ENCODE measurements around the gene TGM6. TPM values are rescaled to one million over a fixed set of nuclear protein-coding genes. Genes with fewer than 3 reads are reported as not detected.

Gene TGM6
- total and polyA plus RNA-seq, 9 of the 15 experiments (the other 6 are each of a cell fraction or from before 2014, with no cell fraction given) = not detected

DNA sequence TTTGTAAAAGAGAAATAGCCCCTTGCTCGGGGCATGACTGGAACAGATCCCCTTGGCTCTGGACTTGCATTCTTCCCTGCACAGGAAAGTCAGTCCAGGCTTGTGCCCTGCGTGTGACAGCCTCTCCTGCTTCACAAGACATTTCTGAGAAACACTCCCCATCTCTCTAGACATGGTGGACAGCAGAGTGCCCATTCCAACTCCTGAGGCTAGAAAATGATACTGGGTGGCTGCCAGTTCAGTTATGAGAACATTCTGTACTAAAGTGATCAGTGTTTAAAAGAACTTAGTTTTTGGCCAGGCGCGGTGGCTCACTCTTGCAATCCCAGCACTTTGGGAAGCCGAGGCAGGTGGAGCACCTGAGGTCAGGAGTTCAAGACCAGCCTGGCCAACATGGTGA, 43.6 kb upstream of the TGM6 start (continued):
- TF ChIP-seq, protein P1, sequence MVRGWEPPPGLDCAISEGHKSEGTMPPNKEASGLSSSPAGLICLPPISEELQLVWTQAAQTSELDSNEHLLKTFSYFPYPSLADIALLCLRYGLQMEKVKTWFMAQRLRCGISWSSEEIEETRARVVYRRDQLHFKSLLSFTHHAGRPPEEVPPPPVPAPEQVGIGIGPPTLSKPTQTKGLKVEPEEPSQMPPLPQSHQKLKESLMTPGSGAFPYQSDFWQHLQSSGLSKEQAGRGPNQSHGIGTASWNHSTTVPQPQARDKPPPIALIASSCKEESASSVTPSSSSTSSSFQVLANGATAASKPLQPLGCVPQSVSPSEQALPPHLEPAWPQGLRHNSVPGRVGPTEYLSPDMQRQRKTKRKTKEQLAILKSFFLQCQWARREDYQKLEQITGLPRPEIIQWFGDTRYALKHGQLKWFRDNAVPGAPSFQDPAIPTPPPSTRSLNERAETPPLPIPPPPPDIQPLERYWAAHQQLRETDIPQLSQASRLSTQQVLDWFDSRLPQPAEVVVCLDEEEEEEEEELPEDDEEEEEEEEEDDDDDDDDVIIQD (CRISPR knock-in tag; IDR thresholded peaks at IDR 0.05) = no peak
- no peak for TF ChIP-seq BRF1 (IDR thresholded peaks at IDR 0.05; ENCODE audit: borderline replicate concordance, extremely low read depth, insufficient read length)
- TF ChIP-seq ETV6 (IDR thresholded peaks at IDR 0.05; ENCODE audit: borderline replicate concordance in 1 of 2, low read depth in 2 of 2, low read length in 1 of 2) = no peak
- no peak for TF ChIP-seq ETV6 (CRISPR knock-in tag; IDR thresholded peaks at IDR 0.05; ENCODE audit: borderline replicate concordance)
- TF ChIP-seq, protein P2, sequence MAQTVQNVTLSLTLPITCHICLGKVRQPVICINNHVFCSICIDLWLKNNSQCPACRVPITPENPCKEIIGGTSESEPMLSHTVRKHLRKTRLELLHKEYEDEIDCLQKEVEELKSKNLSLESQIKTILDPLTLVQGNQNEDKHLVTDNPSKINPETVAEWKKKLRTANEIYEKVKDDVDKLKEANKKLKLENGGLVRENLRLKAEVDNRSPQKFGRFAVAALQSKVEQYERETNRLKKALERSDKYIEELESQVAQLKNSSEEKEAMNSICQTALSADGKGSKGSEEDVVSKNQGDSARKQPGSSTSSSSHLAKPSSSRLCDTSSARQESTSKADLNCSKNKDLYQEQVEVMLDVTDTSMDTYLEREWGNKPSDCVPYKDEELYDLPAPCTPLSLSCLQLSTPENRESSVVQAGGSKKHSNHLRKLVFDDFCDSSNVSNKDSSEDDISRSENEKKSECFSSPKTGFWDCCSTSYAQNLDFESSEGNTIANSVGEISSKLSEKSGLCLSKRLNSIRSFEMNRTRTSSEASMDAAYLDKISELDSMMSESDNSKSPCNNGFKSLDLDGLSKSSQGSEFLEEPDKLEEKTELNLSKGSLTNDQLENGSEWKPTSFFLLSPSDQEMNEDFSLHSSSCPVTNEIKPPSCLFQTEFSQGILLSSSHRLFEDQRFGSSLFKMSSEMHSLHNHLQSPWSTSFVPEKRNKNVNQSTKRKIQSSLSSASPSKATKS (CRISPR knock-in tag; IDR thresholded peaks at IDR 0.05) = no peak
- no peak for TF ChIP-seq ZNF511 (CRISPR knock-in tag; IDR thresholded peaks at IDR 0.05)
- TF ChIP-seq, protein P3, sequence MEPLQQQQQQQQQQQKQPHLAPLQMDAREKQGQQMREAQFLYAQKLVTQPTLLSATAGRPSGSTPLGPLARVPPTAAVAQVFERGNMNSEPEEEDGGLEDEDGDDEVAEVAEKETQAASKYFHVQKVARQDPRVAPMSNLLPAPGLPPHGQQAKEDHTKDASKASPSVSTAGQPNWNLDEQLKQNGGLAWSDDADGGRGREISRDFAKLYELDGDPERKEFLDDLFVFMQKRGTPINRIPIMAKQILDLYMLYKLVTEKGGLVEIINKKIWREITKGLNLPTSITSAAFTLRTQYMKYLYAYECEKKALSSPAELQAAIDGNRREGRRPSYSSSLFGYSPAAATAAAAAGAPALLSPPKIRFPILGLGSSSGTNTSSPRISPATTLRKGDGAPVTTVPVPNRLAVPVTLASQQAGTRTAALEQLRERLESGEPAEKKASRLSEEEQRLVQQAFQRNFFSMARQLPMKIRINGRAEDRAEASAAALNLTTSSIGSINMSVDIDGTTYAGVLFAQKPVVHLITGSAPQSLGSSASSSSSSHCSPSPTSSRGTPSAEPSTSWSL (CRISPR knock-in tag; IDR thresholded peaks at IDR 0.05; ENCODE audit: borderline replicate concordance) = no peak
- no peak for TF ChIP-seq RBM17 (IDR thresholded peaks at IDR 0.05; ENCODE audit: borderline replicate concordance, low read depth, low read length)
- TF ChIP-seq ADNP (tag; IDR thresholded peaks at IDR 0.05) = no peak
- TF ChIP-seq POLR3G (IDR thresholded peaks at IDR 0.05; ENCODE audit: extremely low read depth, insufficient read length, insufficient replicate concordance) = no peak
- no peak for TF ChIP-seq CHCHD3 (CRISPR knock-in tag; IDR thresholded peaks at IDR 0.05)

All from K562 (cell line).